GM19328 (cell line): ENCODE results near the gene PRM3.

Source experiments
- ATAC-seq: cut with Tn5 transposase; IDR thresholded peaks from one replicate; pipeline ENCODE4 v1.9.1; 2021; ENCODE audit warnings: mild to moderate bottlenecking, moderate library complexity; ENCODE audit not compliant: unreplicated experiment

Gene PRM3

GRCh38 chr16:11283820-11284248 lies 10.4 kb upstream of the PRM3 start:
- ATAC-seq: no peak

- no peak for ATAC-seq
Measured at GRCh38 chr16:11280616-11281522, 7.4 kb upstream of the PRM3 start, which contains the start of gene PRM1. PRM1 (minus strand) TSS chr16:11281330; CDS start chr16:11281238, 92 bp downstream.

- ATAC-seq: no peak
Measured at GRCh38 chr16:11278681-11279628, 5.5 kb upstream of the PRM3 start.

GRCh38 chr16:11277607-11278337 lies 4.3 kb upstream of the PRM3 start:
- ATAC-seq: no peak

GRCh38 chr16:11276896-11277593 lies 3.6 kb upstream of the PRM3 start:
- no peak for ATAC-seq

GRCh38 chr16:11276143-11276895 lies 2.9 kb upstream of the PRM3 start, which contains the start of gene PRM2:
PRM2 (minus strand) TSS chr16:11276480; CDS start chr16:11276370, 110 bp downstream.
- no peak for ATAC-seq

- ATAC-seq: no peak
Measured at GRCh38 chr16:11274964-11275363, 1.5 kb upstream of the PRM3 start.

- no peak for ATAC-seq
Measured at GRCh38 chr16:11273721-11274324, 394 bp upstream of the PRM3 start.

- no peak for ATAC-seq
Measured at GRCh38 chr16:11272484-11272883, 945 bp downstream of the PRM3 start.

GRCh38 chr16:11271610-11272009 lies 1.8 kb downstream of the PRM3 start:
- no peak for ATAC-seq

GRCh38 chr16:11270602-11271162 lies 2.7 kb downstream of the PRM3 start:
- ATAC-seq: no peak

GRCh38 chr16:11268921-11269375 lies 4.5 kb downstream of the PRM3 start, which contains the start of gene TNP2:
TNP2 (minus strand) TSS chr16:11269325; CDS start chr16:11269262, 63 bp downstream.
- ATAC-seq: no peak

- ATAC-seq: no peak
Measured at GRCh38 chr16:11265124-11265523, 8.3 kb downstream of the PRM3 start.

GRCh38 chr16:11264155-11264832 lies 9.1 kb downstream of the PRM3 start:
- ATAC-seq: no peak

- no peak for ATAC-seq
Measured at GRCh38 chr16:11263737-11264136, 9.7 kb downstream of the PRM3 start.

GRCh38 chr16:11262915-11263314 lies 10.5 kb downstream of the PRM3 start:
- ATAC-seq: no peak

- ATAC-seq: no peak
Measured at GRCh38 chr16:11260596-11260966, 12.8 kb downstream of the PRM3 start.
